Stimulated activated CD4-positive, alpha-beta T cell treated with anti-CD3 and anti-CD28 coated beads, Interleukin-1b, Interleukin-23, amount 100 ng/mL, for 48 hours (primary cell): ENCODE measurements around the gene HSDL2.
"Not testable (repeated sequence)": the region's sequence is repeated elsewhere in the genome, so short reads cannot be mapped to it uniquely, and the experiment has no call there.

Experiments
- DNase-seq: peaks from one replicate; pipeline ENCODE4 v3.0.0-alpha.2; 2020

The HSDL2 gene

DNA sequence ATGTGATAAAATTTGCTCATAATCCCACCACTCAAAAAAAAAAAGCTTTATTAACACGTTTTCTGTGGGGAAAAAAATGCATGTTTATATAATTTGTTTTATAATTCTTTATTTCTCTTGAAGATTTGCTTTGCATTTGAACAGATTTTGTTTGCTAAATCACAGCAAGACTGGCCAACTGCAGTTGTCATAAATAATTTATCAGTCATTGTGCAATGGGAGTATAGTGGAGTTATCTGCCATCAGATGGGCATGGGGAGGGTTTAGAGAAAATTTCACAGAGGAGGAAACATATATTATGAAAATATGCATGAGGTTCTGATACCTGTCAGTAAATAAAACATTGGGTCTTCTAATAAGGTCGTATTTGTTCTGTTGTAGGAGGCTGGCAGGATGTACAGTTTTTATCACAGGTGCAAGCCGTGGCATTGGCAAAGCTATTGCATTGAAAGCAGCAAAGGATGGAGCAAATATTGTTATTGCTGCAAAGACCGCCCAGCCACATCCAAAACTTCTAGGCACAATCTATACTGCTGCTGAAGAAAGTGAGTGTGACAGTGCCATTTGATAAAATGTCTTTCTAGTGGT, 23.8 kb downstream of the HSDL2 start:
- no peak for DNase-seq

DNA sequence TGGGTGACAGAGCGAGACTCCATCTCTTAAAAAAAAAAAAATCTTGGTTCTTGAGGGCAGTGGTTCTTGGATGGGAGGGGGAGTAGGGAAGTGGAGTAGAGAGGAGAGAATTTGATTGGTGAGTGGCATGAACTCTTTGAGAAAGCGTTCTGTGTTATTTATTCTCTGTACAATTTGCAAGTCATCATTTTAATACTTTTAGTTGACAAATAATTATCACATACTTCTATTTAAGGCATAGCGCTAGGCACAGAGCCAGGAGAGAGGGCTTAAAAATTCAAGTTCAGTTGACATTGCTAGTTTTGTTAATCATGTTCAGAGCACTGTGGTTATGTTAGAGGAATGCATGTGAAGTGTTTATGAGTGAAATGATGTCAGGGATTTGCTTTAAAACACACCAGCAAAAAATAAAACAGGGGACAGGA, 24.6 kb downstream of the HSDL2 start:
- DNase-seq = no peak

DNA sequence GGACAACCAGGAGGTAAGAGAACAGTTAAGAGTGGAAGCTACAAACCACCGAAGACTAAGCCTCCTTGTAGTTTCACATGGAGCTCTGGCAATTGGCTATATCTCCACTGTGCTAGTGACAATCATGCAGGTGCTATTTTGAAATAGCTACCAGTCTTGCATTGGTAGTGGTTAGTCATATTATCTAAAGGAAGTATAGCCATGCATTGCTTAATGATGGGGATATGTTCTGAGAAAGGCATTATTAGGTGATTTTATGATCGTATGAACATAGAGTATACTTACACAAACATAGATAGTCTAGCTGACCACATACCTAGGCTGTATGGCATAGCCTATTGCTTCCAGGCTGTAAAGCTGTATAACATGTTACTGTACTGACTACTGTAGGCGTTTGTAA, 28.4 kb downstream of the HSDL2 start:
- DNase-seq = no peak

DNA sequence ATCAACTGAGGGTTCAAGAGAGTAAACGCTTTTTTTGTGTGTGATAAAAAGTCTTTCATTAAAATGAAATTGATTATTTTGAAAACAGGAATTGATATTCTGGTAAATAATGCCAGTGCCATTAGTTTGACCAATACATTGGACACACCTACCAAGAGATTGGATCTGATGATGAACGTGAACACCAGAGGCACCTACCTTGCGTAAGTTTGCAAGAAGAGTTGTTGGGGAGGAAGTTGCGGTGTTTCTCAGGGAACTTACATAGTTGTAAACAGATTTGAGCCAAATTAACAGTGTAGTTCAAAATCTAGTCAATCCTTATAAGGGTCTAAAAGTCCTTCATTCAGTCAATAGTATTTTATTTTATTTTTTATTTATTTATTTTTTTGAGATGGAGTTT, 28.9 kb downstream of the HSDL2 start:
- no peak for DNase-seq

DNA sequence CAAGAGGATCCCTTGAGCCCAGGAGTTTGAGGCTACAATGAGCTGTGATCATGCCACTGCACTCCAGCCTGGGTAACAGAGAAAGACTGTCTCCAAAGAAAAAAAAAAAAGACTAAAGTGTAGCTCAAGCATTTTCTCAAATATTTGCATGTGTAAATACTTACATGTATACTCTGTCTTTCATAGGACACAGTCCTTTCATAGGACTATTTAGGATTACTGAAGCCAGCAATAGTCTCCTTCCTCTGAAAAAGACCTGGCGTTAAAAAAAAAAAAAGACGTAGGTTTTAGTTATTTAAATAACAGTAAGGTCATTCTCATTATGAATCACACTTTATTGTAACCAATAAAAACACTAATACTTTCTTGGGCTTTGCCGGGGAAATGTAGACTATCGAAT, 29.9 kb downstream of the HSDL2 start:
- no peak for DNase-seq

DNA sequence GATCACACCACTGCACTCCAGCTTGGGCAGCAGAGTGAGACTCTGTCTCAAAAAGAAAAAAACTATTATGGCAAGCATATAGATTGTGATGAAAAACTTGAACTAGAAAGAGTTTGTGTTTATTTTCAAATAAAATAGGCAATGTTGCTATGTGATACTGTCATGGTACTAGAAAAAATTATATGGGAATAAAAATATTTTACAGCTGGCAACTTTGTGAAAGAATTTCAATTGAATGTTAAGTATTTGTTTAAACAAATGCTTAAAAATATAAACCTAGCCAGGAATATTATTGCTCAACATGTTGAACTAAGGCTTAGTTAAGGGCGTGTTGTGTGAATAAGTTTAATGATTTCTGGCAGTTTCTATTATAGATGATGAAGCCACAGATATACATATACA, 31.7 kb downstream of the HSDL2 start:
- DNase-seq = no peak

GRCh38 chr9:112413728-112414127, 33.8 kb downstream of the HSDL2 start:
- DNase-seq = not testable (repeated sequence)

DNA sequence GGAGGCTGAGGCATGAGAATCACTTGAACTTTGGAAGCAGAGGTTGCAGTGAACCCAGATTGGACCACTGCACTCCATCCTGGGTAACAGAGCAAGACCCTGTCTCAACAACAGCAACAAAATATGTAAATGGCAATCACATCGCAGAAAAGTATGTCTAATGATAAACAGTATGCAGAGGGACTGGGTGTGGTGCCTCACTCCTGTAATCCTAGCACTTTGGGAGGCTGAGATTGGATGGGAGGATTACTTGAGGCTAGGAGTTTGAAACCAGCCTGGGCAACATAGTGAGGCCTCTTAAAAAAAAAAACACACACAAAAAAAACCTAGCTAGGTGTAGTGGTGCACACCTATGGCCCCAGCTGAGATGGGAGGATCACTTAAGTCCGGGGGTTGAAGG, 40.3 kb downstream of the HSDL2 start:
- DNase-seq = no peak

DNA sequence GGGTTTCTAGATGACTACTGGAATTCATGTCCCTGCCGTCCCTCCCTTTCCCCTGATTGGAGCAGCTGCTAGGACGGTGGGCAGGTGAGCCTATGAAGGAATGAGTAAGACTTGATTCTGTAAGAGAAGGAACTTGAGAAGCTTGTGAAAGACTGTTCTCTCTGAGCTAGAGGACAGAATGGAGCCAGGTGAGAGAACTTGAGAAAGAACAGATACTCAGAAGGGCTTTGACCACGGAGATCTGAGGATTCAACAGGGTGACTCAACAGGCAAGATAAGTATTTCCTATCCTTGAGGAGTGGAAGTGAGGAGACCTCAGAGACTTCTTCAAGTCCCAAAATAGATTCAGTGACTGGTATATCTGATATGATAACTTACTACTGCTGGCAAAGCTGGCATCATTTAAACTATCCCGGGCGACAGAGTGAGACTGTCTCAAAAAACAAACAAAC, 41.9 kb downstream of the HSDL2 start:
- peak; percentile 1 for DNase-seq

DNA sequence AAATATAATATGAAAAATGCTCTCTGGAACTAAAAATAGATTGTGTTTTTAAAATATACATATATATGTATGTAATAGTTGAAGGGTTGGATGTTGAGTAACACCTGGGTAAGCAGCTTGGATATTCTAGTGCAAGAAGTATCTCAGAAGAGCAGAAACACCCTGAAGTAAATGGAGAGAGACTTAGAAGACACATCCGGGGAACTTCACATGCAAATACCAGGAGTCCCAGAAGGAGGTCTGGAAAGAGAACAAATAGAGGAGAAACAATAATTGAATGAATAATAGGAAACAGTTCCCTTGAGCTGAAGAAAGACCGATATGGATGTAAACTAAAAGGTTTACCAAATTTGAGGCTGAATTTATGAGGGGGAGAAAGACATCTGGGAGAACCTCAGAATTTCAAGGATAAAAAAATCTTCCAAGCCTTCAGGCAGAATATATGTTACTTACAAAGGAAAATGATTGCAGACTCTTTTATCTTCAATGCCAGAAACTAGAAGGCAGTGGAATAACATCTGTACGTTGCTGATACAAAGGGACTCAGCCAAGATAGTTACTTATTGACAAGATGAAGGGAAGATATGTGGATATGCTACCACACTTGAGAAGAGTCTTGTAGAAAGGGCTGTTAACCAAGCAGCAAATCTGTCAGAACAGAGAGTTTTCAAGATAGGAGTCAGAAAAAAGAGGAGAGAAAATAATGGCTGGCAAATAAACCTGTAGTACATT, 42.7 kb downstream of the HSDL2 start:
- DNase-seq = no peak

DNA sequence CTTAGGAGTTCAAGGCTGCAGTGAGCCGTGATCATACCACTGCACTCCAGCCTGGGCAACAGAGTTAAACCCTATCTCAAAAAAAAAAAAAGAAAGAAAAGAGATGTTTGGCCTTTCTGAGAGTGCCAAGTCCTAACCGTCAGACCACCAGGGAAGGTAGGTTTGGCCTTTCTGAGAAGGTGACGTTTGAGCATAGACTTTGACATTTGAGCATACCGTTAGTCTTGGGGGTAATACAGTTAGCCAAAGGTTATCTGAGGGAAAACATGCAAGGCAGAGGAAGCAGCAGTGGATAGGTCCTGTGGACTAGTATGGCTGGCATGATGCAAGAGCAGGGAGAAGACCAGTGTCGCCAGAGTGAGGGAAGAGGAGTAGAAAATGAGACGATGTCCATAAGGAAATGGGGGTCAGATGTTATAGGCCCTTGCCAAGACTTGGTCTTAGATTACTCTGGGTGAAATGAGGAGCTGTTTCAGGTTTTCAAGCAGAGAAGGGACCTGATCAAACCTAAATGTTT, 50.2 kb downstream of the HSDL2 start:
- no peak for DNase-seq

DNA sequence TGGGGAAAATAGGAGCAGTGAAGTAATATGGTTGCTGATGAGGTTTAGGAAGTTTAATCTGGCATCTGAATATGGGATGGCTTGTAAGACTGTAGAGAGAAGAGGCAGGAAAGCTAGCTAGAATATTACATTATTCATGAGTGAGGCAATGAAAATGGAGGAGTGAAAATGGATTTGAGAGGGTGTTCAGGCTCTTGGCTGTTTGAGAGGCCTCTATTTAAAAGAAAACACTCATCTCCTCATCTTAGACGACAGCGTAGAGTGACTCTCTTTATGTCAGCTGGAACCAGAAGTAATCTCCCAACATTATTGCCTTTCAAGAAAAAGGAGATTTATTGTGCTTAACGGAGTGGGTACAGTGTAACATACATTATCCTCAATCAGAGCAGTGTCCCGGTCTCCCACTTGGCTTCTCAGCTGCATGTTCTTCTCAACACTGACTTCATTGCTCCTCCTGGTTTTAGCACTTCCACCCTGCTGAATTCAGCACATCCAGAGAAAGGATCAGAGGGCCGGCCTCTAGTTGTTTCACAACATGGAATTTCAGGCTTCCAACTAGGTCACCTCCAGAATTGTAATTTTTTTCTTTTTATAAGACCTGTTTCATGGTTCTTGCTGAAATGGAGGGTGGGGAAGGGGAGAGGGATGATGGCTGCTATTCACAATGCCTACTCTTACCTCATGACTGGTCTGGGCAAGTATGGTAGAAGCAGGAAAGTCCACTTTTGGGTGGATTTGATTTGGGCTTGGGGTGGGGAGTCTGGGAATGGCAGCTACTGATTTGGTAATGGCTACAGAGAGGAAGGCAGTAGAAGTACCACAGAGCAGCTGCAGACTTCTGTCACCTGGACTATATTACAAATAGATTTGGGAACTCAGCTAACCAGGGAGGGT, 53.8 kb downstream of the HSDL2 start:
- no peak for DNase-seq

GRCh38 chr9:112434487-112434886, 54.6 kb downstream of the HSDL2 start:
- DNase-seq = no peak

DNA sequence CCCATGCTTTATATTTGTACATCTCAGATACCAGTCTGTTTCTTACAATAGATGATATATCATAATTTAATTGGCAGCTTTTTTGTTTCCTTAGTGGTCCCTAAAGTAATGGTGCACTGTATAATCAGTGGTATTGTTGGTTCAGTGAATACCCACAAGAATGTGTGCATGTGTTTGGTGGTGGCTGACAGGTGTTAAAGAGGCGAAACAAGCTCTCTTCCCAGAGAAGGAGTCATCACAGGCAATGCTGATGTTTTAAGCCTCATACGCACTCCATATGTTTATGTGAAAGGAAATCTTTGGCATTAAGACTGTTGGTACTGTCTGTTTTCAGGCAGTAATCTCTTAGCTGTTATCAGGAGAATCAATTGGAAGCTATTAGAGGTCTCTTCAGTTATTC, 57.5 kb downstream of the HSDL2 start:
- DNase-seq = no peak

- DNase-seq = no peak
These were observed 59.3 kb downstream of the HSDL2 start for GRCh38 chr9:112439171-112439570.

- no peak for DNase-seq
These were observed 59.9 kb downstream of the HSDL2 start for GRCh38 chr9:112439825-112440224.

GRCh38 chr9:112443200-112443599, 63.3 kb downstream of the HSDL2 start:
- DNase-seq = no peak

GRCh38 chr9:112443636-112444035, 63.7 kb downstream of the HSDL2 start:
- DNase-seq = no peak

- no peak for DNase-seq
These were observed 65.3 kb downstream of the HSDL2 start for GRCh38 chr9:112445196-112445595.

DNA sequence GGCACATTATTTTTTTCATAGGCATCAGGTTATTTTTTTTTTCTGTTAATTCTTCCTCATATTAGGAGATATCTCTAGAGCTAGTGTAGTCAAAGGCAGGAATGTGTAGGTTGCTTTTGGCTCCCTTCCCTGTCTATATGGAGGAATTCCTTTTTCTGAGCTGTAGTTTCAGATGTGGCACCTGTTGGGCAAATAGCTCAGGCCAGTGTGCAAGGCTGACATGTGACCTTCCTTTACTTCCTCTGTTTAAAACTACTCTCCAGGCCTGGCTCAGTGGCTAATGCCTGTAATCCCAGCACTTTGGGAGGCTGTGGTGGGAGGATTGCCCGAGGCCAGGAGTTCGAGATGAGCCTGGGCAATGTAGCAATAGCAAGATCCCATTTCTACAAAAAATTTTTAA, 66.2 kb downstream of the HSDL2 start:
- DNase-seq = no peak

GRCh38 chr9:112446526-112446925, 66.6 kb downstream of the HSDL2 start:
- DNase-seq = no peak

GRCh38 chr9:112447283-112447761, 67.4 kb downstream of the HSDL2 start:
- no peak for DNase-seq

GRCh38 chr9:112462855-112463254, 82.9 kb downstream of the HSDL2 start:
- no peak for DNase-seq
